Prostate gland (tissue), 2 donors: ENCODE results near the gene BACE2.

Experiments
- POLR2A ChIP-seq: fragments of 450-650 bp; IDR thresholded peaks from one replicate; pipeline ENCODE4 v1.6.1; 2016; ENCODE audit warnings: antibody characterized with exemption, mild to moderate bottlenecking
- TF ChIP-seq, protein P1 (sequence below), 4 experiments: fragments of 200-600 bp in 2 of 4; fragments of 450-650 bp in 2 of 4; sonication (generic) in 2 of 4; IDR thresholded peaks; 1 replicate in 3 of 4; 2 replicates in 1 of 4; pipeline ENCODE4 v1.5.1; 2016 to 2019; ENCODE audit warnings: antibody characterized with exemption in 4 of 4, mild to moderate bottlenecking in 2 of 4, moderate library complexity in 2 of 4

DNA sequence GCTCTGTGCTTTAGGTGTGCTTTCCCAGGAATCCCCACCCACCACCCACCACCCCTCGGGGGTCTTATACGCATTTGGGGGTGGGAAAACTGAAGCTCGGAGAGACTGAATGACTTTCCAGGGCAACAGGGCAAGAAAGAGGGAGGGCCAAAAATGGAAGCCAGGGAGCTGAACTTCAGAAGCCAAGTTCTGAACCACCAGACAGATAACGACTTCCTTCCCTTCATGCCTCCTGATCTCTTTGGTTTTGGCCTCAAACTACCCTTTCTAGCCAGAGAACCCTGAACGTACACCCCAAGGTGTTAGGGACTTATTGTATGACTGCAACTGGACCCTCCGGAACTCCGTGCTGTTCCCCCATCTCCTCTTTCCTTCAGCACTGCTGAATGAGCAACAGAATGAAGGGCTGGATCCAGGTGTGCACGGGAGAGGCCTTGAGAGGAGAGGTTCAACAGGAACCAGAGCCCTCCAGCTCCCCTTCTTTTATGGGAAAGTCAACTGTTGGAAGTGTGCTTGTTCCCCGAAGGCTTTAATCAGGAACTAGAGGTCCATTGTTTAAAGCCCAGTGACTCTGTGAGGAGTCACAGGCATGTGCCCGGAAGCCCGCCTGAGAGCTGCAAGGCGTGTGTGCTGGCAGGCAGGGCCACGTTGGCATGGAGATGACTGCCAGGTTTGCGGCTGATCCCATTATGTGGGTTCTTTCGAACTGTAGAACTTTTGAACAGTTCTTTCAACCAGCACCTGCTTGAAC, 3.1 kb downstream of the BACE2 start:
- TF ChIP-seq, protein P1, sequence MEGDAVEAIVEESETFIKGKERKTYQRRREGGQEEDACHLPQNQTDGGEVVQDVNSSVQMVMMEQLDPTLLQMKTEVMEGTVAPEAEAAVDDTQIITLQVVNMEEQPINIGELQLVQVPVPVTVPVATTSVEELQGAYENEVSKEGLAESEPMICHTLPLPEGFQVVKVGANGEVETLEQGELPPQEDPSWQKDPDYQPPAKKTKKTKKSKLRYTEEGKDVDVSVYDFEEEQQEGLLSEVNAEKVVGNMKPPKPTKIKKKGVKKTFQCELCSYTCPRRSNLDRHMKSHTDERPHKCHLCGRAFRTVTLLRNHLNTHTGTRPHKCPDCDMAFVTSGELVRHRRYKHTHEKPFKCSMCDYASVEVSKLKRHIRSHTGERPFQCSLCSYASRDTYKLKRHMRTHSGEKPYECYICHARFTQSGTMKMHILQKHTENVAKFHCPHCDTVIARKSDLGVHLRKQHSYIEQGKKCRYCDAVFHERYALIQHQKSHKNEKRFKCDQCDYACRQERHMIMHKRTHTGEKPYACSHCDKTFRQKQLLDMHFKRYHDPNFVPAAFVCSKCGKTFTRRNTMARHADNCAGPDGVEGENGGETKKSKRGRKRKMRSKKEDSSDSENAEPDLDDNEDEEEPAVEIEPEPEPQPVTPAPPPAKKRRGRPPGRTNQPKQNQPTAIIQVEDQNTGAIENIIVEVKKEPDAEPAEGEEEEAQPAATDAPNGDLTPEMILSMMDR (IDR thresholded peaks at IDR 0.05): no peak
- peak; percentile 72 for TF ChIP-seq POLR2A
